Epidermal melanocyte (primary cell): Measurements from ENCODE around the gene GARIN1A.
A peak's percentile ranks its signal among the peaks of the same experiment; 100 is the strongest.
"Not testable (repeated sequence)": the region's sequence is repeated elsewhere in the genome, so short reads cannot be mapped to it uniquely, and the experiment has no call there.

ENCODE experiments used
- DNase-seq: peaks from one replicate; pipeline ENCODE4 v3.0.0; 2011; ENCODE audit warnings: low spot score; ENCODE audit not compliant: insufficient read length

Gene GARIN1A

DNA sequence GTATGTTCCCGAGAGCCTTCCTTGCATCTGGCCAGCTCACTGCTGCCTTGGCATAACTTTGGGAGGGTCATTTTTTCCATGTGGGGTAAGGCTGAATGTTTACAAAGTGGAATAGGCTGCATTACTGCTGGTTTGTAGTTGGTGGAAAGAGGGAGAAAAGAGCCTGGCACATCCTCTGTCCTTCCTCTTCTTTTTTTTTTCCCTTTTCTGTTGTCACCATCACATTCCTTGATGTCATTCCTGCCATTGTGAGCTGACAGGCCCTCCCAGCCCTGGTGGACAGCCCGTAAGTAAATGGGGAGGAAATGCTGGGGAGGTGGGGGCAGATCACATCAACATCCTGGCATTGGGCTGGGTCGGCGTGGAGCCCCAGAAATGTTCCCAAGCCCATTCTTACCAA is at the start of gene GARIN1A:
GARIN1A (plus strand) TSS at position 301 of the 400 bp plus-strand sequence. CDS start 106 bp downstream, outside the sequence.
- no peak for DNase-seq

GRCh38 chr7:128627124-128627523 is 45.0 kb upstream of the GARIN1A start:
- not testable (repeated sequence) for DNase-seq

DNA sequence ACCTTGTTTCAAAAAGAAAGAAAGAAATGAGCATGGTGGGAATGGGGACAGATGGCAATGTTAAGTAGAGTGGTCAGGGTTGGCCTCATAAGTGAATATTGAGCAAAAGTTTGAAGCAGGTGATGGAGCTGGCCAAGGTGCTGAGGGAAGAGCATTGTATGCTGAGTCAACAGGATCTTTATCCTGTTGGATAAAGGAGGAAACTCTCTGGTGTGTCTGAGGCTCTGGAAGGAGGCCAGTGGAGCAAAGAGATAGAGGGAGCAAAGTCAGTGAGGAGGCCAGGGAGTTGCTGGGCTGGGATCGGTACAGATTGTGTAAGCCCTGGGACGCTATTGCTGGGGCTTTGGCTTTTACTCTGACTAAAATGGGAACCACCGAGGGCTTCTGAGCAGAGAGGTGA is 38.2 kb upstream of the GARIN1A start:
- DNase-seq, result not testable (repeated sequence)

DNA sequence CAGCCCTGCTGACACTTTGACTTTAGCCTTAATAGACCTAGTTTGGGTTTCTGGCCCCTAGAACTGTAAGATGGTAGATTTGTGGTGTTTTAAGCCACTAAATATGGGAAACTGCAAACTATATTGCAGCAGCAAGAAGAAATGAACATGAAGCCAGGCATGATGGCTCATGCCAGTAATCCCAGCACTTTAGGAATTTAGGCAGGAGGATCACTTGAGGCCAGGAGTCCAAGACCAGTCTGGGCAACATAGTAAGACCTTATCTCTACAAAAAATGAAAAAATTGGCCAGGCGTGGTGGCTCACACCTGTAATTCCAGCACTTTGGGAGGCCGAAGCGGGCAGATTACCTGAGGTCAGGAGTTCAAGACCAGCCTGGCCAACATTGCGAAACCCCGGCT is 26.9 kb upstream of the GARIN1A start:
- DNase-seq, result not testable (repeated sequence)

DNA sequence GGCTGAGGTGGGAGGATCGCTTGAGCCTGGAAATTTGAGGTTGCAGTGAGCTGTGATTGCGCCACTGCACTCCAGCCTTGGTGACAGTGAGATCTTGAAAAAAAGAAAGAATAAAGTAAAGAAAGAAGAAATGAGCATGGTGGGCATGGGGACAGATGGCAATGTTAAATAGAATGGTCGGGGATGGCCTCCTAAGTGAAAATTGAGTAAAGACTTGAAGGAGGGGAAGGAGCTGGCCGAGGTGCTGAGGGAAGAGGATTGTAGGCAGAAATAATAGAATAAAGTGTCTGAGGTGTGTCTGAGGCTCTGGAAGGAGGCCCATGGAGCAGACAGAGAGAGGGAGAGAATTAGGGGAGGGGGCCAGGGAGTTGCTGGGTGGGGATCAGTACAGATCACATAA is 26.2 kb upstream of the GARIN1A start:
- not testable (repeated sequence) for DNase-seq

- DNase-seq, result not testable (repeated sequence)
These were observed 25.2 kb upstream of the GARIN1A start for GRCh38 chr7:128646877-128647276.

DNA sequence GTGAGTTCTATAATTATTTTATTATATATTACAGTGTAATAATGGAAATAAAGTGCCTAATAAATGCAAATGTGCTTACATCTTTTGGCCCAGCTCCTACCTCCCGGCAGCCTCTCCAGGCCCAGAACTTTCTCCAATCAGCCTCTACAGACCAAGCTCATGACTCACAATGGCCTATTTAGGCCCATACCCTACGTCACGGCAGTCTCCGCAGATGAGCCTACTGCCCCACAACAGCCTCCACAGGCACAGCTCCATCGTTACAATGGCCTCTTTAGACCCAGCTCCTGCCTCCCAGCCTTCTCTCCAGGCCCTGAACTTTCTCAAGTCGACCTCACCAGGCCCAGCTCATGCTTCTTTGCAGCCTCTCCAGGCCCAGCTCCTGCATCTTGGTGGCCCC is 21.0 kb upstream of the GARIN1A start:
- DNase-seq, result not testable (repeated sequence)

DNA sequence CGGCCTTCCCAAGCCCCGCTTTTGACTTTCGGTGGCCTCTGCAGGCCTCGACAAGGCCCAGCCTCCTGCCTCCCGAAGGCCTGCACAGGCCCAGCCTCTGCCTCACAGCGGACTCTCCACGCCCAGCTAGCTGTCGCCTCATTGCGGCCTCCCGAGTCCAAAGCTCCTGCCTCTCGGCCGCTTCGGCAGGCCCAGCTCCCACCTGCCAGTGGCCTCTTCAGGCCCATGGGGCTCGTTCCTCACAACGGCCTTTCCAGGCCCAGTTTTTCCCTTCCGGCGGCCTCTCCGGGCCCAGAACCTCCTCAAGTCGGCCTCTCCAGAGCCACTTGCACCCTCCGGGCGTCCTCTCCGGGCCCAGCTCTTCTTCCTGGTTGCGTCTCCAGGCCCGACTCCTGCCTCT is 19.5 kb upstream of the GARIN1A start:
- DNase-seq, result not testable (repeated sequence)

DNA sequence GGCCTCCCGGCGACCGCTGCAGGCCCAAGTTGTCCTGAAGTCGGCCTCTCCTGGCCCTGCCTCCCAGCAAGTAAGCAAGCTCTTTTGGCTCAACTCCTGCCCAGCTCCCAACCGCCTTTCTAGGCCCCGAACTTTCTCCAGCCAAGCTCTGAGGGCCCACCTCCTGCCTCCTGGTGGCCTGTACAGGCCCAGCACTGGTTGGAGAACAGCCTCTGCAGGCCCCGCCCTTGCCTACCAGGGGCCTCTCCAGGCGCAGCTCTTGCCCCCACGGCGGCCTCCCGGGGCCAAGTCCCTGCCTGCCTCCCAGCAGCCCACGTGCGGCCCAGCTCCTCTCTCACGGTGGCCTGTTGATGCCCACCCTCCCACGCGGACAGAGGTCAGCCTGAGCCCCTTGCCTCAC is 18.9 kb upstream of the GARIN1A start:
- not testable (repeated sequence) for DNase-seq

DNA sequence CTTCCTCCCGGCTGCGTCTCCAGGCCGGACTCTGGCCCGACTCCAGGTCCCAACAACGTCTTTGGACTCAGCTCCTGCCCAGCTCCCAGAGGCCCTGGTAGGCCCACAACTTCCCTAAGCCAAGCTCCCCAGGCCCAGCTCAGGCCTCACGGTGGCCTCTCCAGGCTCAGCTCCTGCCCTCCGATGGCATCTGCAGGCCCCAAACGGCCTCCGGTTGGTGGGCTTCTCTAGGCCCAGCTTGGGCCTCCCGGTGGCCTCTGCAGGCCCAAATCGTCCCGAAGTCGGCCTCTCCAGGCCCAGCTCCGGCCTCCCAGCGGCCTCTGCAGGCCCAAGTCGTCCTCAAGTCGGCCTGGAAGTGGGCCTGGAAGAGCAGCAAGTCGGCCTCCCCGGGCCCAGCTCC is 18.0 kb upstream of the GARIN1A start:
- not testable (repeated sequence) for DNase-seq

DNA sequence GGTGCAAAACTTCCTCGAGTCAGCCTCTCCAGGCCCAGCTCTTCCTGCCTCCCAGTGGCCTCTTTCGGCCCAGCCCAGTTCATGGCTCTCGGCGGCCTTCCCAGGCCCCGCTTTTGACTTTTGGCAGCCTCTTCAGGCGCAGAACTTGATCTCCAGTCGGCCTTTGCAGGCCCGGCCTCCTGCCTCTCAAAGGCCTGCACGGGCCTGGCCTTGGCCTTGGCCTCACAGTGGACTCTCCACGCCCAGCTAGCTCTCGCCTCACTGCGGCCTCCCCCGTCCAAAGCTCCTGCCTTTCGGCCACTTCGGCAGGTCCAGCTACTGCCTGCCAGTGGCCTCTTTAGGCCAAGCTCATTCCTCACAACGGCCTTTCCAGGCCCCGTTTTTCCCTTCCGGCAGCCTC is 17.6 kb upstream of the GARIN1A start:
- DNase-seq, result not testable (repeated sequence)

- not testable (repeated sequence) for DNase-seq
These were observed 13.7 kb upstream of the GARIN1A start for GRCh38 chr7:128658428-128658827.

DNA sequence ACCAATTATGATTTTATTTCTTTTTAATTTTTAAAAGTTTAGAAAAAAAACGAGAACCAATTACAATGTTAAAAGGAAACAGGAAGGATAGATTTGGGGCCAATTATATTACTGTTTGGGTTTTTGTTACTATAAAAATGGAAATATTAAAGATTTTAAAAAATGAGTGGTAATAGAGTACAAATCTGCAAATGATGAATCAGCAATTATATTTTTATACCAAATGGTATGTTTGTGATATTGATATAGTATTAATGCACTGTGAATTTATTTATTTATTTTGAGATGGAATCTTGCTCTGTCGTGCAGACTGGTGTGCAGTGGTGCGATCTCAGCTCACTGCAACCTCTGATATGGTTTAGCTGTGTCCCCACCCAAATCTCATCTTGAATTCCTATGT is 11.5 kb upstream of the GARIN1A start:
- no peak for DNase-seq

GRCh38 chr7:128661446-128661845 is 10.6 kb upstream of the GARIN1A start:
- DNase-seq, result no peak

DNA sequence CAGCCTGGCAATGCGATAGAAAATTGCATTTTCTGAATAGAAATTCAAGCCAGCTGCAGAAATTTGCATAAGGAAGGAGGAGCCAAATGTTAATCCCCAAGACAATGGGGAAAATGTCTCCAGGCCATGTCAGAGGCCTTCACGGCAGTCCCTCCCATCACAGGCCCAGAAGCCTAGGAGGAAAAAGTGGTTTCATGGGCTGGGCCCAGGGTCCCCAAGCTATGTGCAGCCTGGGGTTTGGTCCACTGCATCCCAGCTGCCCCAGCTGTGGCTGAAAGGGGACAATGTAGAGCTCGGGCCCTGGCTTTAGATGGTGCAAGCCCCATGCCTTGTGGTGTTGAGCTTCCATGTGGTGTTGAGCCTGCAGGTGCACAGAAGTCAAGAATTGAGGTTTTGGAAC is 10.0 kb upstream of the GARIN1A start:
- no peak for DNase-seq

- not testable (repeated sequence) for DNase-seq
These were observed 8.9 kb upstream of the GARIN1A start for GRCh38 chr7:128663223-128663622.

- no peak for DNase-seq
These were observed 7.0 kb upstream of the GARIN1A start for GRCh38 chr7:128665057-128665456.

DNA sequence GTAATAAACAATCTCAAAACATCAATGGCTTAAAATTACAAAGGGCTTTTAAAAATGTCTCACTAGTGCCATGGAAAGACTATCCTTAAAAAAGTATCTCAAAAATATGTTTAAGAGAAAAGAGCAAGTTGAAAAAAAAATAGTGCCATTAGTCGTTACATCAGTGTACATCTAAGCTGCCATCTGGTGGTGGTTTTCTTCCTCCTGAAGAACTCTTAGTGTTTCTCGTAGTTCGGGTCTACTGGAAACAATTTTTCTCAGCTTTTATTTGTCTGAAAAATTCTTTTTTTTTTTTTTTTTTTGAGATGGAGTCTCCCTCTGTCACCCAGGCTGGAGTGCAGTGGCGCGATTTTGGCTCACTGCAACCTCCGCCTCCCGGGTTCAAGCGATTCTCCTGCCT is 5.9 kb upstream of the GARIN1A start:
- DNase-seq, result peak; percentile 16

GRCh38 chr7:128672927-128673517 is 930 bp downstream of the GARIN1A start:
- no peak for DNase-seq

- no peak for DNase-seq
These were observed 1.5 kb downstream of the GARIN1A start for GRCh38 chr7:128673571-128673970.

- no peak for DNase-seq
These were observed 4.6 kb downstream of the GARIN1A start for GRCh38 chr7:128676665-128677064.

DNA sequence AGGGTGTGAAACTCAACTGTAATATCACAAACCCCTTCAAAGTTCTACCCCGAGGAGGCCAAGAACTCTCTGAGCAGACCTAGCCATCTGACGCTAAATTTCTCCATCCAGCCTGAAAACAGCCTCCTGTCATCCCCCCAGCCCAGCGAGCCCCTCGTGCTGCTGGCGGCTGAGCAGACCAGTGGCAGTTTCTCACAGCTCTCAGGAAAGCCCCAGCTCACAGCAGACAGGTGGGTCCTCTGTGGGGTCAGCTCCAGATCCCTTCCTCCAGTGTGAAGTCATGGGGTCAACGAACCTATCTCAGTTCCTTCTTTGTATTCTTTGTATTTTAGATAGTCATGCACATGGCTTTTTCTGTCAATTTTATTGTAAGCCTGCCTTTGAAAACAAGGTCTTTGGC is 7.8 kb downstream of the GARIN1A start:
- DNase-seq, result no peak

DNA sequence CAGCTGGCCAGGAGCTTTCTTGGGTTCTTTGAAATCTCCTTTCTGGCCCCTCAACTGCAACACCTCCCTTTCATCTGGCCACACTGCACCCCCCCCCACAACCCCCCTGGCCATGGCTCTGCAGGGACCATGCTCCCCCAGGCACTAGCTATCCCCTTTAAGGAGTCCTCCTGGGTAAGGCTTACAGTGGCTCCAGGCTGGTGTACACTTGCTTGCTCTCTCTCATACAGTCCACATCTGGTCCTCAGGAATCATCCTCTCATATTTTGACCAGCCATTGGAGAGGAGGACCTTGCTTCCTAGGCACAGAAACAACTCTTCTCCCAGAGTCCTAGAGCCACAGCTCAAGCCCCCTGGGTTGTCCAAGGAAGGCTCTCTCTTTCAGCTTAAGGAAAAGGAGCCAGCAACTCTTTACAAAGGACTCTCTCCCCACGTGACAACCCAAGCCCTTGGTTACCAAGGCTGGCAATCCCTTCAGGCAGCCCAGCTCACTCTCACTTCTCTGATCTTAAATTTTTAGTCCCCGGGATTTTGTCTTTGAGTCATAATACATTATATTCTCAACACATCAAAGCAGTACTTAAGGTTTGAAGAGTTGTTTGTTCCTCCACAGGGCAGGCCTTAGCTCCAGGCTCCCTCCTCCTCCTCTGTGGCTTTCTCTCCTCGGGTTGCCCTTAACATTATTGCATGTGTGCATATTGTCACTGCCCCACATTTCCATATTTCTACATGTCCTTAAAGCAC is 9.9 kb downstream of the GARIN1A start:
- no peak for DNase-seq
